H1 (cell line): Measurements from ENCODE around the gene DDX31.

Source experiments
- CREB1 ChIP-seq: IDR thresholded peaks from 2 replicates; pipeline ENCODE4 v1.6.1; 2012; ENCODE audit warnings: inconsistent platforms
- EGR1 ChIP-seq: IDR thresholded peaks from 2 replicates; pipeline ENCODE4 v1.6.1; 2011; ENCODE audit warnings: low read depth, low read length, borderline replicate concordance
- HDAC2 ChIP-seq, 2 experiments: fragments of 300-600 bp in 1 of 2; sonication (generic) in 1 of 2; IDR thresholded peaks; 2 replicates each; pipeline ENCODE4 v1.6.1; 2011 to 2012; ENCODE audit warnings: low read depth in 2 of 2, low read length in 2 of 2, mild to moderate bottlenecking in 2 of 2, moderate library complexity in 2 of 2, borderline replicate concordance in 1 of 2, inconsistent platforms in 1 of 2
- MAFK ChIP-seq: IDR thresholded peaks from 2 replicates; pipeline ENCODE4 v1.6.1; 2012; ENCODE audit warnings: low read depth, mild to moderate bottlenecking, improper control_type of control experiment, low read length
- MAX ChIP-seq: IDR thresholded peaks from 2 replicates; pipeline ENCODE4 v1.6.1; 2012; ENCODE audit warnings: inconsistent platforms
- POLR2A ChIP-seq, 2 experiments: IDR thresholded peaks; 1 replicate in 1 of 2; 2 replicates in 1 of 2; pipeline ENCODE4 v1.6.1; 2011; ENCODE audit warnings: low read depth in 2 of 2, low read length in 2 of 2, mild to moderate bottlenecking in 2 of 2; ENCODE audit errors: control extremely low read depth in 1 of 2
- POLR2AphosphoS5 ChIP-seq: IDR thresholded peaks from 2 replicates; pipeline ENCODE4 v1.6.1; 2011; ENCODE audit warnings: low read depth, low read length
- SIRT6 ChIP-seq: IDR thresholded peaks from one replicate; pipeline ENCODE4 v1.7.1; 2012; ENCODE audit warnings: low read length, inconsistent platforms

DNA sequence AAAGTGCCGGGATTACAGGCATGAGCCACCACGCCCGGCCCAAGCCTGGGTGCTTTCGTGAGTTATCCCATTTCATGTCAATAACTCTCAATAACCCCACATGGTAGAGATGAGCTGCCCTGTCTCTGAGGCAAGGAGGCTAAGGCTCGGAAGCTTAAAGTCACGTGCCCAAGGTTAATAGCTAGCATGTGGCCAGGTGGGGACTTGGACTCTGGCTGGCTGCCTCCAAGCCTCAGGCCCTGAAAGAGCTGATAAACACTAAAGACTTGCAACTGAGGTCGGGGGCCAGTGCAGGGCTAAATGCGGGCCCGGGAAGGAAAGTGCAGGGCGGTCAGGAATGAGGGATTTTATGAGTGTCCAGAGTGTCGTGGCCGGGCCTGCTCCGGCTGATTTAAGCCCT lies 118.2 kb downstream of the DDX31 start:
- TF ChIP-seq HDAC2 (IDR thresholded peaks at IDR 0.05; ENCODE audit: borderline replicate concordance in 1 of 2, low read depth in 2 of 2, low read length in 2 of 2) (no peak), SIRT6 (no peak), MAFK (no peak), POLR2AphosphoS5 (no peak), MAX (no peak), CREB1 (no peak), EGR1 (no peak), POLR2A (IDR thresholded peaks at IDR 0.05; ENCODE audit: control extremely low read depth in 1 of 2, low read depth in 2 of 2, low read length in 2 of 2) (no peak)
